GM12878 (cell line): ENCODE results near the gene NRG3. TPM values are rescaled to one million over a fixed set of nuclear protein-coding genes. Genes with fewer than 3 reads are reported as not detected.

Experiments used
- BCL3 ChIP-seq: IDR thresholded peaks from 2 replicates; pipeline ENCODE4 v1.6.1; 2011; ENCODE audit warnings: borderline replicate concordance, low read depth, mild to moderate bottlenecking, moderate library complexity, low read length; ENCODE audit not compliant: insufficient read depth, poor library complexity, severe bottlenecking
- CBFB ChIP-seq: IDR thresholded peaks from 2 replicates; pipeline ENCODE4 v1.6.1; 2016; ENCODE audit warnings: antibody characterized with exemption, low read depth
- E2F4 ChIP-seq: IDR thresholded peaks from 2 replicates; pipeline ENCODE4 v1.6.1; 2012; ENCODE audit warnings: low read depth, low read length, improper control_type of control experiment
- EED ChIP-seq: sonication (generic); IDR thresholded peaks from 2 replicates; pipeline ENCODE4 v1.6.1; 2016; ENCODE audit warnings: antibody characterized with exemption, low read depth
- USF2 ChIP-seq: IDR thresholded peaks from 2 replicates; pipeline ENCODE4 v1.6.1; 2011; ENCODE audit warnings: low read depth, low read length, improper control_type of control experiment, borderline replicate concordance
- WRNIP1 ChIP-seq: IDR thresholded peaks from 2 replicates; pipeline ENCODE4 v1.6.1; 2011; ENCODE audit warnings: low read depth, low read length, improper control_type of control experiment, borderline replicate concordance
- polyA plus RNA-seq, 11 experiments: library from polyadenylated mRNA; depleted of rRNA in 4 of 11; unstranded in 6 of 11; stranded (reverse) in 5 of 11; fragments of >200 nt; fragmentation: Nextera tagmentation in 4 of 11; fragmentation: Illumina TruSeq in 1 of 11; extraction: Ambion mirVana in 4 of 11; extraction: Trizol in 1 of 11; gene quantifications; 1 replicate in 1 of 11; 2 replicates in 10 of 11; pipeline versions ENCODE4 v1.2.1 to v1.2.3, GENCODE V29; 2011 to 2016; ENCODE audit warnings: inconsistent platforms in 2 of 11, missing spikeins in 2 of 11, low read depth in 1 of 11
- total RNA-seq, 4 experiments: library from RNA; depleted of rRNA in 3 of 4; stranded (reverse); fragments of >200 nt in 3 of 4; fragmentation: Illumina TruSeq in 1 of 4; extraction: Trizol in 1 of 4; gene quantifications; 2 replicates each; pipeline versions ENCODE4 v1.2.1 to v1.2.3, GENCODE V29; 2013 to 2021
- TF ChIP-seq, protein P1 (sequence below): IDR thresholded peaks from 2 replicates; pipeline ENCODE4 v1.6.1; 2012; ENCODE audit warnings: mild to moderate bottlenecking, low read depth, low read length

The NRG3 gene
- total and polyA plus RNA-seq, 10 of the 15 experiments (the other 5 are each of a cell fraction or from before 2014, with no cell fraction given): 0.03 to 0.41 (median 0.17) TPM; not detected in 3

DNA sequence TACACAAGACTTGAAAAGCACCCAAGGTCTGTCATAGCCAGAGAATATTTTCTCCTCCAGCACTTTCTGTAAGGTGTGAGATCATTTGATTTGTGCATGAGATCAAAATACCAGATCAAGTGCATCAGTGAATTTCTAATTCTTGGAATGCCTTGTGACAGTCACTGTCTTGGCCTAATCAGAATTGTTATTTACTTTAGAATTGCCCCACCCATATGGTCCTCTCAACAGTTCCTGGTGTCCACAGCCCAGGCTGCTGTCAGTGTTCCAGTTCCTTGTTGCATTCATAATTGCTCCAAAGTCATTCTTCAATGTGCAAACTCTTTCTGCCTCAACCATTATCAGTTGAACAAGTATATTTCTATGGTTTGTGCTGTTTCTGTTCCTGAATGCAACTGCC lies 770.2 kb downstream of the NRG3 start (continued):
- TF ChIP-seq CBFB (no peak), E2F4 (no peak), BCL3 (no peak), WRNIP1 (no peak), EED (no peak), USF2 (no peak)
- TF ChIP-seq, protein P1, sequence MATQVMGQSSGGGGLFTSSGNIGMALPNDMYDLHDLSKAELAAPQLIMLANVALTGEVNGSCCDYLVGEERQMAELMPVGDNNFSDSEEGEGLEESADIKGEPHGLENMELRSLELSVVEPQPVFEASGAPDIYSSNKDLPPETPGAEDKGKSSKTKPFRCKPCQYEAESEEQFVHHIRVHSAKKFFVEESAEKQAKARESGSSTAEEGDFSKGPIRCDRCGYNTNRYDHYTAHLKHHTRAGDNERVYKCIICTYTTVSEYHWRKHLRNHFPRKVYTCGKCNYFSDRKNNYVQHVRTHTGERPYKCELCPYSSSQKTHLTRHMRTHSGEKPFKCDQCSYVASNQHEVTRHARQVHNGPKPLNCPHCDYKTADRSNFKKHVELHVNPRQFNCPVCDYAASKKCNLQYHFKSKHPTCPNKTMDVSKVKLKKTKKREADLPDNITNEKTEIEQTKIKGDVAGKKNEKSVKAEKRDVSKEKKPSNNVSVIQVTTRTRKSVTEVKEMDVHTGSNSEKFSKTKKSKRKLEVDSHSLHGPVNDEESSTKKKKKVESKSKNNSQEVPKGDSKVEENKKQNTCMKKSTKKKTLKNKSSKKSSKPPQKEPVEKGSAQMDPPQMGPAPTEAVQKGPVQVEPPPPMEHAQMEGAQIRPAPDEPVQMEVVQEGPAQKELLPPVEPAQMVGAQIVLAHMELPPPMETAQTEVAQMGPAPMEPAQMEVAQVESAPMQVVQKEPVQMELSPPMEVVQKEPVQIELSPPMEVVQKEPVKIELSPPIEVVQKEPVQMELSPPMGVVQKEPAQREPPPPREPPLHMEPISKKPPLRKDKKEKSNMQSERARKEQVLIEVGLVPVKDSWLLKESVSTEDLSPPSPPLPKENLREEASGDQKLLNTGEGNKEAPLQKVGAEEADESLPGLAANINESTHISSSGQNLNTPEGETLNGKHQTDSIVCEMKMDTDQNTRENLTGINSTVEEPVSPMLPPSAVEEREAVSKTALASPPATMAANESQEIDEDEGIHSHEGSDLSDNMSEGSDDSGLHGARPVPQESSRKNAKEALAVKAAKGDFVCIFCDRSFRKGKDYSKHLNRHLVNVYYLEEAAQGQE: no peak
- TF ChIP-seq, all 136 proteins: peak for 0
